ENCODE data around the gene LACTBL1. TPM values are rescaled to one million over a fixed set of nuclear protein-coding genes. Genes with fewer than 3 reads are reported as not detected.
"Not testable (repeated sequence)": the region's sequence is repeated elsewhere in the genome, so short reads cannot be mapped to it uniquely, and the experiment has no call there.

LACTBL1 gene
- total RNA-seq, 2 donors from 2014 or later: not detected

DNA sequence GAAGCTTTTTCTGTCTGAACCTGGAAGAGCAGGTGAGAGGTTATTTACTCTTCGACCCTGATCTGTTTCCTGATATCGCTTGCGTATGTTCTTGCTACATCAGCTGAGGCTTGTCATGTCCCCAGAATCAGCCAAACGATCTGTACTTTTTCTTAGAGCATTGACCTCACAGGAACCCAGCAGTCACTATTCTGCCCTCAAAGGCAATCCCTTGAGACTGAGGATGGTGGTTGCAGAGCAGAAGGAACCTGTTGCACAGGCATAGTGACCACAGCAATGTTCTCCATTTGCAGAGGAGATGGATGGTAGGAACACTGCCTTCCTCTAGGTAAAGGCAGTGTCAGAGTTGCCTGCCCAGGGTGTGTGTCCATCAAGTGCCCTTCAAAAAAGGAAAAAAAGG lies 11.3 kb upstream of the LACTBL1 start:
- no peaks in the 10 kb centered on the region for H3K27me3 ChIP-seq (replicated peaks; ENCODE audit: insufficient read depth)
- ATAC-seq (ENCODE audit: insufficient number of reproducible peaks, low FRiP score, low read depth) (no peak), DNase-seq (ENCODE audit: low spot score) (no peak)
- H3K27ac ChIP-seq: no peak overlapping the region
- no peak overlapping the region for H3K4me3 ChIP-seq
- TF ChIP-seq, protein P1, sequence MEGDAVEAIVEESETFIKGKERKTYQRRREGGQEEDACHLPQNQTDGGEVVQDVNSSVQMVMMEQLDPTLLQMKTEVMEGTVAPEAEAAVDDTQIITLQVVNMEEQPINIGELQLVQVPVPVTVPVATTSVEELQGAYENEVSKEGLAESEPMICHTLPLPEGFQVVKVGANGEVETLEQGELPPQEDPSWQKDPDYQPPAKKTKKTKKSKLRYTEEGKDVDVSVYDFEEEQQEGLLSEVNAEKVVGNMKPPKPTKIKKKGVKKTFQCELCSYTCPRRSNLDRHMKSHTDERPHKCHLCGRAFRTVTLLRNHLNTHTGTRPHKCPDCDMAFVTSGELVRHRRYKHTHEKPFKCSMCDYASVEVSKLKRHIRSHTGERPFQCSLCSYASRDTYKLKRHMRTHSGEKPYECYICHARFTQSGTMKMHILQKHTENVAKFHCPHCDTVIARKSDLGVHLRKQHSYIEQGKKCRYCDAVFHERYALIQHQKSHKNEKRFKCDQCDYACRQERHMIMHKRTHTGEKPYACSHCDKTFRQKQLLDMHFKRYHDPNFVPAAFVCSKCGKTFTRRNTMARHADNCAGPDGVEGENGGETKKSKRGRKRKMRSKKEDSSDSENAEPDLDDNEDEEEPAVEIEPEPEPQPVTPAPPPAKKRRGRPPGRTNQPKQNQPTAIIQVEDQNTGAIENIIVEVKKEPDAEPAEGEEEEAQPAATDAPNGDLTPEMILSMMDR (IDR thresholded peaks at IDR 0.05): no peak
- no peaks in the 10 kb centered on the region for H3K36me3 ChIP-seq
- no peaks in the 10 kb centered on the region for H3K4me1 ChIP-seq (ENCODE audit: control insufficient read depth in 1 of 2, low read depth in 2 of 2)
- no peaks in the 10 kb centered on the region for H3K9me3 ChIP-seq

- ATAC-seq (ENCODE audit: insufficient number of reproducible peaks, low FRiP score, low read depth); H3K27me3 ChIP-seq (replicated peaks; ENCODE audit: insufficient read depth); H3K27ac ChIP-seq; H3K4me3 ChIP-seq; H3K9me3 ChIP-seq; H3K36me3 ChIP-seq; DNase-seq (ENCODE audit: low spot score); H3K4me1 ChIP-seq (ENCODE audit: control insufficient read depth in 1 of 2, low read depth in 2 of 2): not testable (repeated sequence)
Measured at GRCh38 chr1:22980471-22980790, 7.8 kb upstream of the LACTBL1 start.

- Histone ChIP-seq H3K4me1 (ENCODE audit: control insufficient read depth in 1 of 2, low read depth in 2 of 2) (no peaks in the 10 kb centered on the region), H3K36me3 (no peaks in the 10 kb centered on the region), H3K4me3 (no peak overlapping the region), H3K27me3 (replicated peaks; ENCODE audit: insufficient read depth) (no peaks in the 10 kb centered on the region), H3K27ac (no peak overlapping the region), H3K9me3 (no peaks in the 10 kb centered on the region)
- TF ChIP-seq, protein P1 (IDR thresholded peaks at IDR 0.05): no peak
- DNase-seq (ENCODE audit: low spot score): no peak
- no peak for ATAC-seq (ENCODE audit: insufficient number of reproducible peaks, low FRiP score, low read depth)
Measured at GRCh38 chr1:22978299-22978698, 5.6 kb upstream of the LACTBL1 start.

- Histone ChIP-seq H3K27me3 (replicated peaks; ENCODE audit: insufficient read depth) (no peaks in the 10 kb centered on the region), H3K4me3 (no peak overlapping the region), H3K27ac (no peak overlapping the region), H3K36me3 (no peaks in the 10 kb centered on the region), H3K4me1 (ENCODE audit: control insufficient read depth in 1 of 2, low read depth in 2 of 2) (no peaks in the 10 kb centered on the region), H3K9me3 (no peaks in the 10 kb centered on the region)
- ATAC-seq (ENCODE audit: insufficient number of reproducible peaks, low FRiP score, low read depth) (no peak), DNase-seq (ENCODE audit: low spot score) (no peak)
- TF ChIP-seq, protein P1 (IDR thresholded peaks at IDR 0.05): peak; percentile 36
Measured at GRCh38 chr1:22976461-22977243, 4.0 kb upstream of the LACTBL1 start.

DNA sequence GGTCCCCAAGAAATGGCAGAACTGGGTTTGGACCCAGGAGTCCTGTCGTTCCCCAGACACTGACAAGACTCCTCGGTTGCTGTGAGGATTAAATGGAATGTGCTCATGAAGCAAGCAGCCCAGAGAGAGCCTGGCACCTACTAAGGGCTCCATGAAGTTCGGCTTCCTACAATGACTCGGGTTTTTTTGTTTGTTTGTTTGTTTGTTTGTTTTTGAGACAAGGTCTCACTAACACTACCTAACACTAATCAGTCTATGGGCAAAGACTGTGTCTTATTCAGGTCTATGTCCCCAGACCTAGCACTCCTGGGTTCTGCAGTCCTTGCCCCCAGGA lies 3.4 kb upstream of the LACTBL1 start:
- H3K4me1 ChIP-seq (ENCODE audit: control insufficient read depth in 1 of 2, low read depth in 2 of 2): no peaks in the 10 kb centered on the region
- no peaks in the 10 kb centered on the region for H3K9me3 ChIP-seq
- no peaks in the 10 kb centered on the region for H3K27me3 ChIP-seq (replicated peaks; ENCODE audit: insufficient read depth)
- no peak overlapping the region for H3K27ac ChIP-seq
- TF ChIP-seq, protein P1 (IDR thresholded peaks at IDR 0.05): no peak
- no peak for DNase-seq (ENCODE audit: low spot score)
- ATAC-seq (ENCODE audit: insufficient number of reproducible peaks, low FRiP score, low read depth): no peak
- no peaks in the 10 kb centered on the region for H3K36me3 ChIP-seq
- no peak overlapping the region for H3K4me3 ChIP-seq

GRCh38 chr1:22975694-22976093 lies 3.0 kb upstream of the LACTBL1 start:
- TF ChIP-seq, protein P1 (IDR thresholded peaks at IDR 0.05): no peak
- DNase-seq (ENCODE audit: low spot score) (no peak), ATAC-seq (ENCODE audit: insufficient number of reproducible peaks, low FRiP score, low read depth) (no peak)
- Histone ChIP-seq H3K4me1 (ENCODE audit: control insufficient read depth in 1 of 2, low read depth in 2 of 2) (no peaks in the 10 kb centered on the region), H3K4me3 (no peak overlapping the region), H3K27me3 (replicated peaks; ENCODE audit: insufficient read depth) (no peaks in the 10 kb centered on the region), H3K36me3 (no peaks in the 10 kb centered on the region), H3K9me3 (no peaks in the 10 kb centered on the region), H3K27ac (no peak overlapping the region)

Data from thoracic aorta (tissue), 2 donors.